GM18858 (cell line): ENCODE measurements around the gene HSPB2.
A peak's percentile ranks its signal among the peaks of the same experiment; 100 is the strongest.
"Not testable (repeated sequence)": the region's sequence is repeated elsewhere in the genome, so short reads cannot be mapped to it uniquely, and the experiment has no call there.

Experiments
- ATAC-seq: cut with Tn5 transposase; IDR thresholded peaks from one replicate; pipeline ENCODE4 v1.9.1; 2021; ENCODE audit not compliant: unreplicated experiment

HSPB2 gene

GRCh38 chr11:111913031-111913861 is 712 bp downstream of the HSPB2 start:
- no peak for ATAC-seq

- no peak for ATAC-seq
Measured at GRCh38 chr11:111913997-111914396, 1.5 kb downstream of the HSPB2 start.

- no peak for ATAC-seq
Measured at GRCh38 chr11:111916768-111917167, 4.2 kb downstream of the HSPB2 start.

GRCh38 chr11:111917312-111917711 is 4.8 kb downstream of the HSPB2 start:
- no peak for ATAC-seq

- ATAC-seq: no peak
Measured at GRCh38 chr11:111917788-111918187, 5.3 kb downstream of the HSPB2 start.

- ATAC-seq: no peak
Measured at GRCh38 chr11:111918390-111919256, 6.1 kb downstream of the HSPB2 start, which contains the start of gene C11orf52. Gene C11orf52, plus strand, starts transcription at chr11:111918913. Its CDS starts 60 bp downstream, at chr11:111918973.

GRCh38 chr11:111920908-111921307 is 8.4 kb downstream of the HSPB2 start:
- no peak for ATAC-seq

GRCh38 chr11:111921541-111922230 is 9.2 kb downstream of the HSPB2 start:
- no peak for ATAC-seq

GRCh38 chr11:111922803-111923202 is 10.3 kb downstream of the HSPB2 start:
- ATAC-seq: no peak

- ATAC-seq: no peak
Measured at GRCh38 chr11:111923351-111923788, 10.8 kb downstream of the HSPB2 start.

GRCh38 chr11:111923951-111924350 is 11.4 kb downstream of the HSPB2 start:
- ATAC-seq: no peak

- ATAC-seq: no peak
Measured at GRCh38 chr11:111925953-111926352, 13.4 kb downstream of the HSPB2 start.

- peak; percentile 89 for ATAC-seq
Measured at GRCh38 chr11:111926505-111927391, 14.2 kb downstream of the HSPB2 start.

GRCh38 chr11:111930472-111930871 is 17.9 kb downstream of the HSPB2 start:
- ATAC-seq: no peak

- no peak for ATAC-seq
Measured at GRCh38 chr11:111932611-111932950, 20.0 kb downstream of the HSPB2 start.

- not testable (repeated sequence) for ATAC-seq
Measured at GRCh38 chr11:111933176-111933575, 20.6 kb downstream of the HSPB2 start.

- ATAC-seq: no peak
Measured at GRCh38 chr11:111933872-111934271, 21.3 kb downstream of the HSPB2 start.

GRCh38 chr11:111934306-111934705 is 21.8 kb downstream of the HSPB2 start:
- no peak for ATAC-seq

- no peak for ATAC-seq
Measured at GRCh38 chr11:111935317-111936039, 22.9 kb downstream of the HSPB2 start.
